Cardiac fibroblast (primary cell): ENCODE measurements around the gene GUCY2D.

Experiments used
- DNase-seq, 2 donors: peaks; one replicate each; pipeline versions ENCODE4 v3.0.0 to v3.0.0-alpha.2; 2010; ENCODE audit warnings: low read depth in 2 of 2
- H3K4me3 ChIP-seq, 2 donors: replicated peaks in 1 of 2; 1 replicate in 1 of 2; 2 replicates in 1 of 2; pipeline ENCODE4 v1.5.1; 2011; ENCODE audit warnings: low read depth in 2 of 2, low read length in 2 of 2, mild to moderate bottlenecking in 2 of 2, moderate library complexity in 1 of 2
- TF ChIP-seq, protein P1 (sequence below): IDR thresholded peaks from one replicate; pipeline ENCODE4 v1.5.1; 2011; ENCODE audit warnings: low read depth, mild to moderate bottlenecking, low read length, inconsistent platforms

Gene GUCY2D

GRCh38 chr17:8066841-8067775 lies 64.7 kb downstream of the GUCY2D start:
- H3K4me3 ChIP-seq: no peak overlapping the region
- TF ChIP-seq, protein P1, sequence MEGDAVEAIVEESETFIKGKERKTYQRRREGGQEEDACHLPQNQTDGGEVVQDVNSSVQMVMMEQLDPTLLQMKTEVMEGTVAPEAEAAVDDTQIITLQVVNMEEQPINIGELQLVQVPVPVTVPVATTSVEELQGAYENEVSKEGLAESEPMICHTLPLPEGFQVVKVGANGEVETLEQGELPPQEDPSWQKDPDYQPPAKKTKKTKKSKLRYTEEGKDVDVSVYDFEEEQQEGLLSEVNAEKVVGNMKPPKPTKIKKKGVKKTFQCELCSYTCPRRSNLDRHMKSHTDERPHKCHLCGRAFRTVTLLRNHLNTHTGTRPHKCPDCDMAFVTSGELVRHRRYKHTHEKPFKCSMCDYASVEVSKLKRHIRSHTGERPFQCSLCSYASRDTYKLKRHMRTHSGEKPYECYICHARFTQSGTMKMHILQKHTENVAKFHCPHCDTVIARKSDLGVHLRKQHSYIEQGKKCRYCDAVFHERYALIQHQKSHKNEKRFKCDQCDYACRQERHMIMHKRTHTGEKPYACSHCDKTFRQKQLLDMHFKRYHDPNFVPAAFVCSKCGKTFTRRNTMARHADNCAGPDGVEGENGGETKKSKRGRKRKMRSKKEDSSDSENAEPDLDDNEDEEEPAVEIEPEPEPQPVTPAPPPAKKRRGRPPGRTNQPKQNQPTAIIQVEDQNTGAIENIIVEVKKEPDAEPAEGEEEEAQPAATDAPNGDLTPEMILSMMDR: no peak
- no peak for DNase-seq

DNA sequence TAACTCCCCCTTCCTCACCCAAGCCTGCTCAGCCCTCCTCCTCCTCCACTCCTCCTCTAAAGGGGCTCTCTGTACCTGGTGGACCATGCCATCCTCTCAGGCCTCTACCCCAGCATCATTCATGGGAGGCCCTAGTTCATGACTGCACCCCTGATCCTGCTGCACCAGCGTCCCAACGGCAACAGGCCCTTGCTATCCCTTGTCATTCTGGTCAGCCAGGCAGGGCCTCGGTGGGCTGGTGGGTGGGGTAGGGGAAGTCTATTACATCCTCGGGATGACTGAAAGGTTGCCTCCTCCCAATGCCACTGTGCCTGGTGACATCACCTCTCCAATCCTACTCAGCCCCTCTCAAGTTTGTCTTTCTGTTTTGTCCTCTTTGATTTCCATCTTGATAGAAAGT lies 65.4 kb downstream of the GUCY2D start:
- no peak overlapping the region for H3K4me3 ChIP-seq
- no peak for DNase-seq
- TF ChIP-seq, protein P1: no peak

- peak in 1 of 2 donors; percentile 28 for DNase-seq
- TF ChIP-seq, protein P1: no peak
- H3K4me3 ChIP-seq: no peak overlapping the region
These were observed 66.5 kb downstream of the GUCY2D start for GRCh38 chr17:8068736-8069586.

DNA sequence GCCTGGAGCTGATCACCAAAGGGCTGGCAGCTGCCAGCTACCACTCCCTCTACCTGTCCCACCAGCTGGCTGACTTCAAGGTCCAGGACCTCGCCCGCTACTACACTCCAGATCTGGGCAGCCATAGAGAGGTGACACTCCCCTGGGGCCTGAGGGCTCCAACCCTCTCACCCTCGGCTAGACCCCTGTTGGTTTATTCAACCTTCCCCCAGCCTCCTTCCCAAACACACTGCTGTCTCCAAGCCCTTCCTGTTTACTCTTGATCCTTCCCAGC lies 67.1 kb downstream of the GUCY2D start:
- DNase-seq: no peak
- TF ChIP-seq, protein P1: no peak
- no peak overlapping the region for H3K4me3 ChIP-seq
